Stimulated activated CD8-positive, alpha-beta memory T cell treated with anti-CD3 and anti-CD28 coated beads, Interleukin-4, amount 100 ng/mL, for 24 hours (primary cell): ENCODE results near the gene HIBADH.
A peak's percentile ranks its signal among the peaks of the same experiment; 100 is the strongest.

Experiments used
- DNase-seq: peaks from one replicate; pipeline ENCODE4 v3.0.0-alpha.2; 2020; ENCODE audit warnings: low read depth

The HIBADH gene

DNA sequence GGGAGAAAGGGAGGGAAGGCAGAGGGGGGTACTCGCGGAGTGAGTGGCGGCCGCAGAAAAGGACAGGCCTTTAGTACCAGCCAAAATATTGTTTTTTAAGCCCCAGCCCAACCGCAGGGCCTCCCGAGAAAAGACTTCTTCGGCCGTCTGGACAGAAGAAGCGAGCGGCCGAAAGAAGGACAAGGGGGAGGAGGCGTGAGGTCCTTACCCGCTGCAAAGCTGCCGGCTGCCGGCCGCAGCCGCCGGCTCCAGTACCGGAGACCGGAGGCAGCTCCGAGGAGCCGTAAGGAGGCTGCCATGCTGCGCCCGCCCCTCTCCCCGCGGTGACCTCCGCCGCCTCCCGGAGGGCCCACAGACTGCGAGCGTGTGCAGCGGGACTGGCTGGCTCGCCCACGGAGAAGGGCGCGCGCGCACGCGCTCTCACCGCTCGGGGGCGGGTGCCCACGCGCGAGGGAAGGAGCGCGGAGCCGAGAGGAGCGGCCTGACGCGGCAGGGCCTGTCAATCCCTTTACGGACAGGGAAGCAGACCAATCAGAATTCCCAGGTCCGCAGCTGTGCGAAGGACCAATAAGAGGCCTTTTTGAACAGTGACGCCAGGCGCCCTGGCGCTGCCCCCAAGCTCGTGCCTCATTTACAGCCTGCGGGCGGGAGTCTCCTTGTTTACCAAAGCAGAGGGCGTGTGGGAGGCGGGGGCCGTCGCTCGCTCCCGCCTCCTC lies at the start of gene HIBADH:
Gene HIBADH (minus strand): TSS at position 394 of the 716 bp plus-strand sequence. CDS start 95 bp downstream, at position 299.
- DNase-seq: peak; percentile 92

DNA sequence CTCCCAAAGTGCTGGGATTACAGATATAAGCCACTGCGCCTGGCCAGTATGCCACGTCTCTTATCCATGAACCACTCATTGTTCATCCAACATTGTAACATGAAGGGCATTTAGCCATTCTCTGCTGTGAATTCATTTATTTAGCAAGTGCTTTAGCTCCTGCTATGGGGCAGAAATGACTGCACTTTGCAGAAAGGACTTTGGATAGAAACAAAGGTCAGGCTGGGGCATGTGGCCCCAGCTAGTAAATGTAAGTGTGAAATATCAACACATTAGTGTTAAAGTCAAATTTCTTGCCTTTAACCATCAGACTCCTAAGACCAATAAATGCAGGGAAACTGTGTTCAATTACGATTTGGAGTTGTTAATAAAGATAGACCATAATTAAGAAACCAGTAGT lies 49.5 kb upstream of the HIBADH start:
- DNase-seq: no peak

GRCh38 chr7:27709137-27710075 lies 46.7 kb upstream of the HIBADH start:
- DNase-seq: no peak

DNA sequence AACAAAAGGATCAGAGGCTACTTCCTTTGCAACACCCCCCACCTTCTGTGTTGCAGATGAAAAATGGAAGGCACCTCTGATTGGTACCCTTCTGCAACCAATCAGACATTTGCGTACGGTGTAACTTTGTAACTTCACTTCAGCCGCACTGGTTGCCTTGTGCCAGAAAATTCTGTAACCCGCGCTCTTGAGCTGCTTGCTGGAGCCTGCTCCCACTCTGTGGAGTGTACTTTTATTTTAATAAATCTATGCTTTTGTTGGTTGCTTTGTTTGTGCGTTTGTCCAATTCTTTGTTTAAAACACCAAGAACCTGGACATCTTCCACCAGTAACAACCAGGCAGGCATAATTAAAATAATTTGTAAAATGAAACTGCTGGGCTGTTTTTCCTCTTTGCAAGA lies 45.8 kb upstream of the HIBADH start:
- DNase-seq: no peak

GRCh38 chr7:27705200-27705594 lies 42.5 kb upstream of the HIBADH start:
- no peak for DNase-seq

- DNase-seq: no peak
Measured at GRCh38 chr7:27704422-27705199, 41.9 kb upstream of the HIBADH start.

DNA sequence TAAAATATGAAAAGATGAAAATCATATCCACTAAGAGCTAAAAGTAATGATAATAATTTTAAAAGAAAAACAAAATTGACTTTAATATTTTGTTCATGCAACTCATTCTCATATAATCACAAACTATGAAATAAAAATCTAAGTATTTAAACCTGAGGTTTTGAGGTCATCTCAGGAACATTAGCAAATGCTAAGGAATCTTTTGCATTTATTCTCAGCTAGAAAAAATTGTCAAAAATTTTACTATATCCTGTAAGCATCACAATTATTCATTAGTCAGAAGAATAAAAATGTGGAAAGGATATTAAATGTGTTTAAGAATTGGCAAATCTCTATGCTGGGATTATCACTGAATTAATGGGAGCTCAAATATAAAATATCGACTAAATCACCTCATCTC lies 40.5 kb upstream of the HIBADH start:
- DNase-seq: no peak

- no peak for DNase-seq
Measured at GRCh38 chr7:27700501-27700900, 37.8 kb upstream of the HIBADH start.

- DNase-seq: no peak
Measured at GRCh38 chr7:27699751-27700150, 37.1 kb upstream of the HIBADH start.

GRCh38 chr7:27697861-27698430 lies 35.3 kb upstream of the HIBADH start:
- DNase-seq: no peak

GRCh38 chr7:27695096-27695495 lies 32.4 kb upstream of the HIBADH start:
- DNase-seq: no peak

DNA sequence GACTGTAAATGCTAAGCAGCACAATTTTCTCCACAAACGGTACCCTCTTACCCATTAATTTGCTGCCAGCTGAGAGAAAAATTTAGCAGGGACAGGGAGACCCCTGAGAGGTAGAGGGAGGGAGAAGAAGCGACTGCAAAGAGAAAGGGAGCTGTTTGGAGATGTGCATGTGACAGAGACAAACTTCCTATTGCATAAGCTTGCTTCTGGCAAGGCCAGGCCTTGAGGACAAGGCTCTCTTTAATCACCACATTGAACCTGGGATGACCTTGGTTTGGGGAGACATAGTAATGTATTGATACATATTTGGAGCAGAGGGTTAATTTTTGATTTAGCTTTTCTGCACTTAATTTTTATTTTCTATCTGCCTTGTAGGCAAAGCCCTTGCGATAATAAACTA lies 31.1 kb upstream of the HIBADH start:
- no peak for DNase-seq

DNA sequence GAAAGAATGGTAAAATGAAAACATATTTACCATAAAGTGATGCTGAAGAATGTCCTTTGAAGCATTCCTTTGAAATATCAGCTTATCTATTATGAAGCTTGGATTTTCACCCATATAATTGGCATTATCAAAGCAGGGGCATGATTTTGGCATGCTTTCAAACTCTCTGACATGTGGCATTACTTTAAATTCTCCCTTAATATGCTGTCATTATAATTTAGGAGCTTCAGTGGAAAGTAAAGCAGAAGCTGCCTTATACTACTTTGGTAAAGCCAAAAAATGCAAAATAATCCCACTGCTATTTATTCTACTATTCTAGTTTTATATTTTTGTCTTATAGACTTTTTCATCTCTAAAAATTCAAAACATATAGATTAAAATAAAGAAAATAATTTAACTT lies 28.0 kb upstream of the HIBADH start:
- no peak for DNase-seq

- DNase-seq: no peak
Measured at GRCh38 chr7:27689591-27690164, 27.0 kb upstream of the HIBADH start.

GRCh38 chr7:27689150-27689549 lies 26.5 kb upstream of the HIBADH start:
- DNase-seq: no peak

GRCh38 chr7:27688646-27689045 lies 26.0 kb upstream of the HIBADH start:
- no peak for DNase-seq

- DNase-seq: no peak
Measured at GRCh38 chr7:27688056-27688455, 25.4 kb upstream of the HIBADH start.

DNA sequence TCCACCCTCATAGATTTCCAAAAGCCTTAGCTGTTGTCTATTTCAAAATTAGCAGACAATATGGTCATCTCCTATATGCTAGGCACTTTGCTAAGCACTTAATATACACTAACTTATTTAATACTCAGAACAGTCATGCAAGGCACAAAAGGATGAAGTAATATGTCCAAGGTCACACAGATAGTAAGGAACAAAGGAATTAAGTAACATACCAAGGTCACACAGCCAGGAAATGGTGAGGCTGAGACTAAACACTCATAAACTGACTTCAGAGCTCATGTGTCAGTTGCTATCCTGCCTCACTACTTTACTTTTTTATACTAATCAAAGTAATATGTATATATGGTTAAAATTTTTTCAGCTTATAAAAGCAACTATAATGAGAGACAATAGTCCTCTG lies 23.6 kb upstream of the HIBADH start:
- no peak for DNase-seq

DNA sequence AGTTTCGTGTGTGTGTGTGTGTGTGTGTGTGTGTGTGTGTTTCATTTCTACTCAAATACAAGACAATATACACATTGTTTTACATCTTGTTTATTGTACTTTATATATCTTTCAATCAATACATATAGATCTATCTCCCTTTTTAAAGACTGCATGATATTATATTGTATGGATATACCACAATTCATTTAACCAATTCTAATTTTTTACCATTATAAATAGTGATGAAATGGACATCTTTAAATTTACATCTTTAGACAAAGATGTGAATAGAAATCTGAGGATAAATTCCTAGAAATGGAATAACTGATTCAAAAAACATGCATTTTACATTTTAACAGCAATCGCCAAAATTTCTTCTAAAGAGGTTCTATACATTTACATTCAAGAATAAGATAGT lies 23.2 kb upstream of the HIBADH start:
- DNase-seq: no peak

GRCh38 chr7:27685209-27685608 lies 22.5 kb upstream of the HIBADH start:
- DNase-seq: no peak

GRCh38 chr7:27684491-27684890 lies 21.8 kb upstream of the HIBADH start:
- no peak for DNase-seq

- no peak for DNase-seq
Measured at GRCh38 chr7:27680610-27681009, 17.9 kb upstream of the HIBADH start.
